ENCODE data around the gene MTFR2.
"Not testable (repeated sequence)": the region's sequence is repeated elsewhere in the genome, so short reads cannot be mapped to it uniquely, and the experiment has no call there.

Gene MTFR2

DNA sequence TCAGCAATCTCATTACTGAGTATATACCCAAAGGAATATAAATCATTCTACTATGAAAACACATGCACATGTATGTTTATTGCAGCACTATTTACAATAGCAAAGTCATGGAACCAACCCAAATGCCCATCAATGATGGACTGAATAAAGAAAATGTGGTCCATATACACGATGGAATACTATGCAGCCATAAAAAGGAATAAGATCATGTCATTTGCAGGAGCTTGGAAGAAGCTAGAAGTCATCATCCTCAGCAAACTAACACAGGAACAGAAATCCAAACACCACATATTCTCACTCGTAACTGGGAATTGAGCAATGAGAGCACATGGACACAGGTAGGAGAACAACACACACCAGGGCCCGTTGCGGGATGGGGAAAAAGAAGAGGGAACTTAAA lies 25.1 kb downstream of the MTFR2 start:
- CTCF ChIA-PET; H3K36me3 ChIP-seq (ENCODE audit: control insufficient read depth in 2 of 2, insufficient read depth in 1 of 2, low read length in 2 of 2); H3K9me3 ChIP-seq (ENCODE audit: control insufficient read depth, insufficient read depth, low read depth, low read length); H3K4me3 ChIP-seq (ENCODE audit: low read depth, low read length); H3K4me1 ChIP-seq (ENCODE audit: control insufficient read depth, insufficient read depth, low read length); H3K27ac ChIP-seq (ENCODE audit: extremely low read depth, low read depth, low read length); POLR2A ChIA-PET: not testable (repeated sequence)
- peak; percentile 93 for TF ChIP-seq ZNF146 (tag by site-specific recombination; IDR thresholded peaks at IDR 0.05)
- TF ChIP-seq, protein P1, sequence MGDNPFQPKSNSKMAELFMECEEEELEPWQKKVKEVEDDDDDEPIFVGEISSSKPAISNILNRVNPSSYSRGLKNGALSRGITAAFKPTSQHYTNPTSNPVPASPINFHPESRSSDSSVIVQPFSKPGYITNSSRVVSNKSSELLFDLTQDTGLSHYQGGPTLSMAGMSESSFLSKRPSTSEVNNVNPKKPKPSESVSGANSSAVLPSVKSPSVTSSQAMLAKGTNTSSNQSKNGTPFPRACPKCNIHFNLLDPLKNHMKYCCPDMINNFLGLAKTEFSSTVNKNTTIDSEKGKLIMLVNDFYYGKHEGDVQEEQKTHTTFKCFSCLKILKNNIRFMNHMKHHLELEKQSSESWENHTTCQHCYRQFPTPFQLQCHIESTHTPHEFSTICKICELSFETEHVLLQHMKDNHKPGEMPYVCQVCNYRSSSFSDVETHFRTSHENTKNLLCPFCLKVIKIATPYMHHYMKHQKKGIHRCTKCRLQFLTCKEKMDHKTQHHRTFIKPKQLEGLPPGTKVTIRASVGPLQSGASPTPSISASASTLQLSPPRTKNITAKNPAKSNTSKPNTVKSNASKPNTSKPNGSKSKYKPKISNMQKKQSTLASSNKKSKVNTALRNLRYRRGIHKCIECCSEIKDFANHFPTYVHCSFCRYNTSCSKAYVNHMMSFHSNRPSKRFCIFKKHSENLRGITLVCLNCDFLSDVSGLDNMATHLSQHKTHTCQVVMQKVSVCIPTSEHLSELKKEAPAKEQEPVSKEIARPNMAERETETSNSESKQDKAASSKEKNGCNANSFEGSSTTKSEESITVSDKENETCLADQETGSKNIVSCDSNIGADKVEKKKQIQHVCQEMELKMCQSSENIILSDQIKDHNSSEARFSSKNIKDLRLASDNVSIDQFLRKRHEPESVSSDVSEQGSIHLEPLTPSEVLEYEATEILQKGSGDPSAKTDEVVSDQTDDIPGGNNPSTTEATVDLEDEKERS (tag by site-specific recombination; IDR thresholded peaks at IDR 0.05): 0 out of 2 replicates have a peak, but pooled peaks have one; percentile 45
- peak; percentile 47 for TF ChIP-seq ZNF580 (tag by site-specific recombination; IDR thresholded peaks at IDR 0.05)

DNA sequence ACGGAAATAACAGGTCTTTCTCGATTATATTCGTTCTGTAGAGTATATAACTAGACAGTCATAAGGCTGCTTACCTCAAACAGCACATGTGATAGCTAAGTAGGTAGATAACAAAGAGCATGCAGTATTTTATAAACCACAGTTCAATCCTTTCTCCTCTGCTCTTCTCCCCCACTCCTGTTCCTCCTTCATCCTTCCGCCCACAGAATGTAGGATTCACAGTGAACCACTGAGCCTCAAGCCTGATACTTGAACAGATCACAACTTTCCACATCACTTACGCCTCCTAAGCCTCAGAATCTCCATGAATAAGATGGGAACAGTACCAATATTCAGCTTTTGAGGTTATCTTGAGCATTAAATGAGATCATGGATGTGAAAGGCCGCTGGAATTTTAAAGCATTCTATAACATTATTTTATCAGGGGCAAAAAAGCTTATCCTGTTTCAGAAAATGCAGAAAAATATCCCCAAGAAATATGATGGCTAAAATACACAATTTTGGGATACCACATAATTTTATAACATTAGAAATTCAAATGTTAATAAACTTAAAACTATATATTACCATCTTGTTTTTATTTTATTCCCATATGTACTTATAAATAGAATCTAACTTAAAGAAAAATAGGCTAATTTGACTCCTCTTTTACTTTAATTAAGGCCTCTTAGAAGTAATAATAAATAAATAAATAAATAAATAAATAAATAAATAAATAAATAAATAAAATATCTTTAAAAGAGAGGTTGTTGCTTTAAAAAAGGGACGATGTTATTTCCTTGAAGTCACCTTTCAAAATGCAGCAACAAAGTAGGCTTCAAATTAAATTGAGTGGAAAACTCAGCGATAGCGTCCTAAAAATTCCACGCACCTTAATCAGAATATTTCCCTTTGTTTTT lies 33.4 kb downstream of the MTFR2 start:
- no peak overlapping the region for H3K27ac ChIP-seq (ENCODE audit: extremely low read depth, low read depth, low read length)
- no peaks in the 10 kb centered on the region for H3K9me3 ChIP-seq (ENCODE audit: control insufficient read depth, insufficient read depth, low read depth, low read length)
- H3K4me3 ChIP-seq (ENCODE audit: low read depth, low read length): no peak overlapping the region
- H3K36me3 ChIP-seq (ENCODE audit: control insufficient read depth in 2 of 2, insufficient read depth in 1 of 2, low read length in 2 of 2): no peaks in the 10 kb centered on the region
- no peaks in the 10 kb centered on the region for H3K4me1 ChIP-seq (ENCODE audit: control insufficient read depth, insufficient read depth, low read length)
- CTCF ChIA-PET: interaction anchor here (0.9 to 2.9 kb wide), 3 partner anchors 10 to 766 kb away, joined by 4 to 21 read pairs (median 4); no protein-coding TSS in a partner anchor
- POLR2A ChIA-PET: no interaction called here
- no peak for TF ChIP-seq ZNF501 (tag by site-specific recombination; IDR thresholded peaks at IDR 0.05)
- TF ChIP-seq ZNF324 (tag by site-specific recombination; IDR thresholded peaks at IDR 0.05): no peak
- TF ChIP-seq YY1 (tag by site-specific recombination; IDR thresholded peaks at IDR 0.05): no peak
- TF ChIP-seq, protein P2, sequence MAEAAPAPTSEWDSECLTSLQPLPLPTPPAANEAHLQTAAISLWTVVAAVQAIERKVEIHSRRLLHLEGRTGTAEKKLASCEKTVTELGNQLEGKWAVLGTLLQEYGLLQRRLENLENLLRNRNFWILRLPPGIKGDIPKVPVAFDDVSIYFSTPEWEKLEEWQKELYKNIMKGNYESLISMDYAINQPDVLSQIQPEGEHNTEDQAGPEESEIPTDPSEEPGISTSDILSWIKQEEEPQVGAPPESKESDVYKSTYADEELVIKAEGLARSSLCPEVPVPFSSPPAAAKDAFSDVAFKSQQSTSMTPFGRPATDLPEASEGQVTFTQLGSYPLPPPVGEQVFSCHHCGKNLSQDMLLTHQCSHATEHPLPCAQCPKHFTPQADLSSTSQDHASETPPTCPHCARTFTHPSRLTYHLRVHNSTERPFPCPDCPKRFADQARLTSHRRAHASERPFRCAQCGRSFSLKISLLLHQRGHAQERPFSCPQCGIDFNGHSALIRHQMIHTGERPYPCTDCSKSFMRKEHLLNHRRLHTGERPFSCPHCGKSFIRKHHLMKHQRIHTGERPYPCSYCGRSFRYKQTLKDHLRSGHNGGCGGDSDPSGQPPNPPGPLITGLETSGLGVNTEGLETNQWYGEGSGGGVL (tag by site-specific recombination; IDR thresholded peaks at IDR 0.05): no peak
- TF ChIP-seq, protein P3, sequence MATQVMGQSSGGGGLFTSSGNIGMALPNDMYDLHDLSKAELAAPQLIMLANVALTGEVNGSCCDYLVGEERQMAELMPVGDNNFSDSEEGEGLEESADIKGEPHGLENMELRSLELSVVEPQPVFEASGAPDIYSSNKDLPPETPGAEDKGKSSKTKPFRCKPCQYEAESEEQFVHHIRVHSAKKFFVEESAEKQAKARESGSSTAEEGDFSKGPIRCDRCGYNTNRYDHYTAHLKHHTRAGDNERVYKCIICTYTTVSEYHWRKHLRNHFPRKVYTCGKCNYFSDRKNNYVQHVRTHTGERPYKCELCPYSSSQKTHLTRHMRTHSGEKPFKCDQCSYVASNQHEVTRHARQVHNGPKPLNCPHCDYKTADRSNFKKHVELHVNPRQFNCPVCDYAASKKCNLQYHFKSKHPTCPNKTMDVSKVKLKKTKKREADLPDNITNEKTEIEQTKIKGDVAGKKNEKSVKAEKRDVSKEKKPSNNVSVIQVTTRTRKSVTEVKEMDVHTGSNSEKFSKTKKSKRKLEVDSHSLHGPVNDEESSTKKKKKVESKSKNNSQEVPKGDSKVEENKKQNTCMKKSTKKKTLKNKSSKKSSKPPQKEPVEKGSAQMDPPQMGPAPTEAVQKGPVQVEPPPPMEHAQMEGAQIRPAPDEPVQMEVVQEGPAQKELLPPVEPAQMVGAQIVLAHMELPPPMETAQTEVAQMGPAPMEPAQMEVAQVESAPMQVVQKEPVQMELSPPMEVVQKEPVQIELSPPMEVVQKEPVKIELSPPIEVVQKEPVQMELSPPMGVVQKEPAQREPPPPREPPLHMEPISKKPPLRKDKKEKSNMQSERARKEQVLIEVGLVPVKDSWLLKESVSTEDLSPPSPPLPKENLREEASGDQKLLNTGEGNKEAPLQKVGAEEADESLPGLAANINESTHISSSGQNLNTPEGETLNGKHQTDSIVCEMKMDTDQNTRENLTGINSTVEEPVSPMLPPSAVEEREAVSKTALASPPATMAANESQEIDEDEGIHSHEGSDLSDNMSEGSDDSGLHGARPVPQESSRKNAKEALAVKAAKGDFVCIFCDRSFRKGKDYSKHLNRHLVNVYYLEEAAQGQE (tag by site-specific recombination; IDR thresholded peaks at IDR 0.05): peak; percentile 73
- TF ChIP-seq ZSCAN23 (tag by site-specific recombination; IDR thresholded peaks at IDR 0.05): no peak
- TF ChIP-seq ZFHX2 (tag by site-specific recombination; conservative IDR thresholded peaks at IDR 0.05): no peak
- TF ChIP-seq, protein P4, sequence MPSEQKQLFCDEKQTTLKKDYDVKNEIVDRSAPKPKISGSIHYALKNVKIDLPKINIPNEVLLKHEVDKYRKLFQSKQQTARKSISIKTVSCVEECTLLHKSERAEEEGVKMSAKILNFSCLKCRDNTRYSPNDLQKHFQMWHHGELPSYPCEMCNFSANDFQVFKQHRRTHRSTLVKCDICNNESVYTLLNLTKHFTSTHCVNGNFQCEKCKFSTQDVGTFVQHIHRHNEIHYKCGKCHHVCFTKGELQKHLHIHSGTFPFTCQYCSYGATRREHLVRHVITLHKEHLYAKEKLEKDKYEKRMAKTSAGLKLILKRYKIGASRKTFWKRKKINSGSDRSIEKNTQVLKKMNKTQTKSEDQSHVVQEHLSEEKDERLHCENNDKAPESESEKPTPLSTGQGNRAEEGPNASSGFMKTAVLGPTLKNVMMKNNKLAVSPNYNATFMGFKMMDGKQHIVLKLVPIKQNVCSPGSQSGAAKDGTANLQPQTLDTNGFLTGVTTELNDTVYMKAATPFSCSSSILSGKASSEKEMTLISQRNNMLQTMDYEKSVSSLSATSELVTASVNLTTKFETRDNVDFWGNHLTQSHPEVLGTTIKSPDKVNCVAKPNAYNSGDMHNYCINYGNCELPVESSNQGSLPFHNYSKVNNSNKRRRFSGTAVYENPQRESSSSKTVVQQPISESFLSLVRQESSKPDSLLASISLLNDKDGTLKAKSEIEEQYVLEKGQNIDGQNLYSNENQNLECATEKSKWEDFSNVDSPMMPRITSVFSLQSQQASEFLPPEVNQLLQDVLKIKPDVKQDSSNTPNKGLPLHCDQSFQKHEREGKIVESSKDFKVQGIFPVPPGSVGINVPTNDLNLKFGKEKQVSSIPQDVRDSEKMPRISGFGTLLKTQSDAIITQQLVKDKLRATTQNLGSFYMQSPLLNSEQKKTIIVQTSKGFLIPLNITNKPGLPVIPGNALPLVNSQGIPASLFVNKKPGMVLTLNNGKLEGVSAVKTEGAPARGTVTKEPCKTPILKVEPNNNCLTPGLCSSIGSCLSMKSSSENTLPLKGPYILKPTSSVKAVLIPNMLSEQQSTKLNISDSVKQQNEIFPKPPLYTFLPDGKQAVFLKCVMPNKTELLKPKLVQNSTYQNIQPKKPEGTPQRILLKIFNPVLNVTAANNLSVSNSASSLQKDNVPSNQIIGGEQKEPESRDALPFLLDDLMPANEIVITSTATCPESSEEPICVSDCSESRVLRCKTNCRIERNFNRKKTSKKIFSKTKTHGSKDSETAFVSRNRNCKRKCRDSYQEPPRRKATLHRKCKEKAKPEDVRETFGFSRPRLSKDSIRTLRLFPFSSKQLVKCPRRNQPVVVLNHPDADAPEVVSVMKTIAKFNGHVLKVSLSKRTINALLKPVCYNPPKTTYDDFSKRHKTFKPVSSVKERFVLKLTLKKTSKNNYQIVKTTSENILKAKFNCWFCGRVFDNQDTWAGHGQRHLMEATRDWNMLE (tag by site-specific recombination; conservative IDR thresholded peaks at IDR 0.05; ENCODE audit: low read depth): peak; percentile 91
- no peak for TF ChIP-seq ZNF785 (tag by site-specific recombination; IDR thresholded peaks at IDR 0.05)
- peak; percentile 87 for TF ChIP-seq ZNF510 (tag by site-specific recombination; IDR thresholded peaks at IDR 0.05; ENCODE audit: insufficient replicate concordance)
- peak; percentile 66; the same call in 1 of the 2 replicates for TF ChIP-seq ZNF558 (tag by site-specific recombination; IDR thresholded peaks at IDR 0.05)
